IPS-11a (cell line): ENCODE results near the gene C6orf62.
"Not testable (repeated sequence)": the region's sequence is repeated elsewhere in the genome, so short reads cannot be mapped to it uniquely, and the experiment has no call there.

ENCODE experiments used
- H3K4me3 ChIP-seq: one replicate; pipeline ENCODE4 v1.5.1; 2013; ENCODE audit warnings: low read depth, low read length, control low read depth

The C6orf62 gene

GRCh38 chr6:24668997-24669361, 50.0 kb downstream of the C6orf62 start:
- H3K4me3 ChIP-seq, result no peak overlapping the region

DNA sequence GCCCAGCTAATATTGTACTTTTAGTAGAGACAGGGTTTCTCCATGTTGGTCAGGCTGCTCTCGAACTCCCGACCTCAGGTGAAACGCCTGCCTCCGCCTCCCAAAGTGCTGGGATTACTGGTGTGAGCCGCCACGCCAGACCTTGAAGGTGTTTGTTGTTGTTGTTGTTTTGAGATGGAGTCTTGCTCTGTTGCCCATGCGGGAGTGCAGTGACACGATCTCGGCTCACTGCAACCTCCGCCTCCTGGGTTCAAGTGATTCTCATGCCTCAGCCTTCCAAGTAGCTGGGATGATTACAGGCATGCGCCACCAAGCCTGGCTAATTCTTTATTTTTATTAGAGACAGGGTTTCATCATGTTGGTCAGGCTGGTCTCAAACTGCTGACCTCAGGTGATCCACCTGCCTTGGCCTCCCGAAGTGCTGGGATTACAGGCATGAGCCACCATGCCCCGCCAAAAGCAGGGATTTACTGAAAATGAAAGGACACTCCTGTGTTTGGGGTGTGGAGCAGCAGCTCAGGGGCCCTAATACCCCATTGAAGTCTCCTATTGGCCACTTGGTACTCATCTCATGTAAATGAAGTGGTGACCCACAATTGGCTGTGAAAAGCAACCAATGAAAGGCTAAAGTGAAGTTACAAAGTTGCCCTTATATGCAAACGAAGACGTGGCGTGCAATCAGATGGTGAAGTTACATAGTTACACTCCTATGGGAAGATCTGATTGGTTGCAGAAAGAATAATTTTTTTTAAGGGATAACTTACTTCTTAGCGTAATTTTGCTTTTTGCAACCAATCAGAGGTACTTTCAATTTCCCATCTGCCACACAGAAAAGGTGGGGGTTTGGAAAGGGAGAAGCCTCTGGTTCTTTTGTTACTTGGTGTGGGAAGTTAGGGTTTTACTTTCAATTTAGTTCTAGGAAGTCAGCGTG, 50.6 kb downstream of the C6orf62 start:
- H3K4me3 ChIP-seq, result not testable (repeated sequence)

DNA sequence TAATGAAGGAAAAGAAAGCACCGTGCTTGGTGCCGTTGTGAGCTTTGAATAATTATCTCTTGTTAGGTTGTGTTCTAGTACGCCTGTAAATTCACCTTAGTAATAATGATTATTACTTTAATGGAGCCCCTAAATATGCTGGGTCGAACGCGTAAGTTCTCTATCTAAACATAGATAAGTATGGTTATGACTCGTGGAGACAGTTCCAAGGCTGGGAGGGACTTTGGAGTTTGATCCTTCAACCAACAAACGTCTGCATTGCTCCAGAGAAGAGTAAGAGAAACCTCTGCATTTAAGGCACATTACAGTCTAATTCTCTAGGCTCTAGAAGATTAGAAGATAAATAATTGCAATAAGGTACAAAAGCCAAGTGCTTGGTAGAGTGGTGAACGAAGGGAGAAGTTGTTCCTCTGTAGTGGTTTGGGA, 51.6 kb downstream of the C6orf62 start:
- H3K4me3 ChIP-seq, result peak overlapping the region; percentile 74

DNA sequence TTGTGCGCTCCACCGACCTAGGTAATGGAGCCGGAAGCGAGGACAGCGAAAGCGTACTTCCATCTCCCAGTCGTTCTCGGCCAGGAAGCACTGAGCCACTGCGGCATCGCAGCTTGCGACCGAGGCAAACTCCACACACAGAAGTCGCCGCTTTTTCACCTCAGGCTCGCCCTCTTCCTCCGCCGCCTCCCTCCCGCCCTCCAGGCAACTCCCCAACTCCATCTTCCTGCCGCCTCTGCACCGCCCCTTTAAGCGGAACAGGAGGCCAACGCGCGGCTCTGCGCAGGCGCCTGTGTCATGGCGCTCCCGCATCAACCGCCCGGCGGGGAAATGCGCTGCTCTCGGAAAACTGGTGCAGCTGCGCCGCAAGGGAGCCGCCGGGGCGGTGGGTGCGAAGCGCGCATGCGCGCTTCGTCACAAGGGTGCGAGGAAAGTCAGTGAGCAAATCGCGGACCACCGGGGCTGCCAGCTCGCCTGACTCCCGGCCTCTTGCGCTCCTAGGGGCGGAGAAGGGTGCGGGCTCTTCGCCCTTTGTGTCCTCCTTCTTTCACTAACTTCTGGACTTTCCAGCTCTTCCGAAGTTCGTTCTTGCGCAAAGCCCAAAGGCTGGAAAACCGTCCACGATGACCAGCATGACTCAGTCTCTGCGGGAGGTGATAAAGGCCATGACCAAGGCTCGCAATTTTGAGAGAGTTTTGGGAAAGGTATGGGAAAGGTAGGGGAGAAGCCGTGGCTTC, 52.1 kb downstream of the C6orf62 start, which contains the start of the genes ACOT13 and TDP2:
TSS of gene ACOT13 (plus strand) at position 437 of the 737 bp plus-strand sequence. CDS start at position 624, 187 bp downstream.
TSS of gene TDP2 (minus strand) at position 259 of the 737 bp plus-strand sequence. CDS start at position 222, 37 bp downstream.
- H3K4me3 ChIP-seq, result peak within 1 kb of the TSS; percentile 86

DNA sequence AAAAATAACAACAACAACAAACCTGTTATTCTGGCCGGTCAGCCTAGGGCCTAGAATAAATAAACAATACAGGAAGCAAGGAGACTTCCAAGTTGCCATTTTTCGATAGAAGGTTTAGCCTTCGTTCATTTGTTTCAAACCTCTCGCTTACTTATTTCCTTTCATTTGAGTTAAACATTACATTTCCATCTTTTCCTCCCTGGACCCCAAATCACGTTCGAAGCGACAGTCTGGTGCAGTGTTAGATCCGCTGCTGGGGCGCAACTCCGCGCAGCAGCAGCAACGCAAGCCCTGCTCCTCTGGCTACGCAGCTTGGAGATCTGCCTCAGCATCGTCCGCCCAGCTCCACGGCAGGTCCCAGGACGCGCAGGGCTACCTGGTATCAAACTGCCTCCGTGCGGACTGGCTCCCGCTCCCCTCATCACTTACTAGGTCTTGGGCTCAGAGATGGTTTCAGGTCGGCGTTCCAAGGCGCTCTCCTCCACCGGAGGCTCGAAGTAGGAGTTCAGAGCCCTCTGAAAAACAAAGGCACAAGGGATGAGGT, 52.8 kb downstream of the C6orf62 start:
- peak overlapping the region; percentile 86 for H3K4me3 ChIP-seq

GRCh38 chr6:24664046-24664987, 54.6 kb downstream of the C6orf62 start:
- no peak overlapping the region for H3K4me3 ChIP-seq

DNA sequence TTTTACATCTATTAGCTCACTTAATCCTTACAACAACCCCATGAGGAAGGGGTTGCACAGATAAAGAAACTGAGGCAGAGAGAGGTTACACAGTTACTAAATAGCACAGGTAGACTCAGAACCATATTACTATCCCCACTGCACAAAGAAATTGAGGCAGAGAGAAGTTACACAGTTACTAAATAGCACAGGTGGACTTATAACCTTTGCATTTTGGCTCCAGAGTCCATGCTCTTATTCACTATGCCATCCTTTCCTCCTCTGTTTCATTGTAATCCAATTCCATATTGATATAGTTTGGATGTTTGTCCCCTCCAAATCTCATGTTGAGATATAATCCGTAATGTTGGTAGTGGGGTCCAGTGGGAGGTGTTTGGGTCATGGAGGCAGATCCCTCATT, 55.8 kb downstream of the C6orf62 start:
- H3K4me3 ChIP-seq, result no peak overlapping the region

GRCh38 chr6:24662236-24662635, 56.7 kb downstream of the C6orf62 start:
- no peak overlapping the region for H3K4me3 ChIP-seq

GRCh38 chr6:24661759-24662158, 57.2 kb downstream of the C6orf62 start:
- H3K4me3 ChIP-seq, result not testable (repeated sequence)

GRCh38 chr6:24660105-24660504, 58.8 kb downstream of the C6orf62 start:
- H3K4me3 ChIP-seq, result no peak overlapping the region

GRCh38 chr6:24659561-24659960, 59.4 kb downstream of the C6orf62 start:
- H3K4me3 ChIP-seq, result no peak overlapping the region

GRCh38 chr6:24658573-24659560, 60.1 kb downstream of the C6orf62 start:
- H3K4me3 ChIP-seq, result no peak overlapping the region

GRCh38 chr6:24655215-24655614, 63.7 kb downstream of the C6orf62 start:
- H3K4me3 ChIP-seq, result no peak overlapping the region
